Caki2 (cell line): ENCODE results near the gene ADGRA1. TPM values are rescaled to one million over a fixed set of nuclear protein-coding genes. Genes with fewer than 3 reads are reported as not detected.
A peak's percentile ranks its signal among the peaks of the same experiment; 100 is the strongest.

ENCODE experiments used
- DNase-seq: peaks from one replicate; pipeline ENCODE4 v3.0.0-alpha.2; 2015; ENCODE audit warnings: low read depth
- in situ Hi-C: cut with HindIII; loops from 2 replicates; pipeline ENCODE4 v1.10.0; 2016; ENCODE audit warnings: low sequenced_read_pairs, low pct_unique_long_range_greater_than_20kb, mixed read lengths
- total RNA-seq: library from RNA; depleted of rRNA; stranded (reverse); fragments of >200 nt; shearing (Covaris generic); gene quantifications from 2 replicates; pipeline ENCODE4 v1.2.3, GENCODE V29; 2014; ENCODE audit warnings: low replicate concordance

ADGRA1 gene
- total RNA-seq, 1 experiment from 2014 or later, result not detected

DNA sequence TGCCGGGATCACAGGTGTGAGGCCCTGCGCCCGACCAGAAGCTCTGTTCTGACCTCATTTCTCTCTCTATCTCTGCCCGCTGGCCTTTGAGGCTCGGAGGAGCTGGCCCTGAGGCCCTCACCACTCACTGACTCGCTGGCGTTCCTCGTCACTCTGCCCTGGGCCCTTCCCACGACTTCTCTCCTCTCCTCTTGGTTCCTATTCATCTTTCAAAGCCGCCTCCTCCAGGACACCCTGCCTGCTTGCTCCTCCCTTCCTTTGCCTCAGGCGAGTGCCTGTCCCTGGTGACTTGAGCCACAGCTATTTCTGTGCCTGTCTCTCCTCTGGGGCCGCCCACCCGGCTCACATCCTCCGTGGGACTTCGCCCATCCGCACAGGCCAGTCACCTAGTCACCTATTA, 17.3 kb upstream of the ADGRA1 start:
- no peak for DNase-seq
- in situ Hi-C loops, result no loop called here

DNA sequence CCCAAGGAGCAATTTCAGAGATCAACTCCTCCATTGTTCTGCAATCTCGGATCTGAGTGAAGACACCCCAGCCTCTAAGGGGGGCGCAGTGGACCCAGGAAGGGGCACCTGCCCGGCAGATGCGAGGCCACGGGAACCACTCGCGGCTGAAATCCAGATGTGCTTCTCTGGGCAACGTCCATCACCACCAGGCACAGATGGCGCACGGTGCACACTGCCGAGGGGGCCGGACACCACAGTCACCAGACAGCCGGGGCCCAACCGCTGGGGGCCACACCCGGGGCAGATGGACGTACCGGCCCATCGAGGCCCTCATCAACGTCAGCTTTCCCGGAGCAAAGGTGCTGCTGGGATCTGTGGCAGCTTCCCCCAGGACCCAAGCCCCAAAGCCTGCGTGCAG, 16.9 kb upstream of the ADGRA1 start:
- DNase-seq, result no peak
- in situ Hi-C loops, result no loop called here

DNA sequence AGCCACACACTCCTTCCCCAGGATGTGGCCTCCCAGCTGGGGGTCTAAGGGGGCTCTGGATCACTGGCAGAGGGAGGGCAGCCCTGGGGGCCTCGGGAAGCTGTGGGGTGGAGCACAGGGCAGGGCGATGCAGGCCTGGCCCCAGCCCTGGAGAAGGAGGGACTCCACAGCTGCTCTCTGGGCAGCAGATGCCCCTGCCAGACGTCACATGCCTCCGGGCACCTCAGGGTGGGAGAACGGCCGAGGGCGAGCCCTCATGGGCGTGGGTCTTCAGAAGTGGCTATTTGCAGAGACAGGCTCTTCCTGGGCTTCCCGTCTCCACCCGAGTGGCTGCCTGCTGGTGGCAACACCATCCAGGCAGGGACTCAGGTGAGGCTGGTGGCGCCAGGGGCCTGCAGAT, 16.0 kb upstream of the ADGRA1 start:
- in situ Hi-C loops, result no loop called here
- no peak for DNase-seq

DNA sequence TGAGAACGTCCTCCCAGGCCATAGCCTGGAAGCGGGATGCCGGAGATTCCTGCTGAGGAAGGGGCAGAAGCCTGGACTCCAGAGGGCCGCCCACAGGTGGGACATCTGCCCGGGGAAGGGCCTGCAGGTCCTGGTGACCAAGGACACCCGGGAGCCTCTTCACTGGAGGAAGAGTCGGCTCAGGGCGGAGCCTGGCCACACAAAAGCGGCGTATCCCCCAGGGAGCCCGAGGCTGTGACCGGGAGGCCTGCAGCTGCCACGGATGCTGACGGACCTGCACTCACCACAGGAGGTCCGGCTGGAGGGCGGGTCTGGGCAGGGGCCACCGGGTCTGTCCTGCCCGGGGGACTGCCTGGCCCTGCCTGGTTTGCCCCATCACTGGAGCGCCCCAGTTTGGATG, 15.5 kb upstream of the ADGRA1 start:
- DNase-seq, result no peak
- in situ Hi-C loops, result no loop called here

DNA sequence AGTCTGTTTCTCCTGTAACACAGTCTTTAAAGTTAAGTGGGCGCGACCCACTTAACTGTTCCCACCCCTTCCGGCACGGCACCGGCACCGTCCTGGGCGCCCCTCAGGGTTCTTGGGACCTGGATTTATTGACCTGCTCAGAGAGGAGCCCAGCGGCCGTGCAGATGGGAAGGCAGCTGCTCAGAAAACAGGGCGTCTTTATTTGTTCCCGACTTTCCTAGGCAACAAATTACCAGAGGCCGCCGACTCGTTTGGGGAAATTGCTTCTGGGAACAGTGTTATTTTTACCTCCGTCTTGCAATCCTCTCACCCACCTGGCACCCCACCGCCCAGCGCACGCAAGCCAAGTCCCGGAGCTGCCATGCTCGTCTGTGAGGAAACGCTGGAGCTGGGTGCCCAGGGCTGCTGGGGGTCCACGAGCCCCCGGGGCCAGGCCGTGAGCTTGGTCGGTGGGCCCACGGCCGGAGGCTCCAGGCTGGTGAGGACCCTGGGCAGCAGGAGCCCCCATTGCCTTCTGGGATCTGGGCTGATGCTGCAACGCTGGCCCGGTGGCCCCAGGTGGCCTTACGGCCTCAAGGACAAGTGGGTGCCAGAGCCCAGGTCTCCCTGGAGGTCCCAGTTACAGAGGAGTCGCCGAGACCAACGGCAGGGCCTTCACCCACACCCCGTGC, 14.9 kb upstream of the ADGRA1 start:
- no peak for DNase-seq
- in situ Hi-C loops, result no loop called here

DNA sequence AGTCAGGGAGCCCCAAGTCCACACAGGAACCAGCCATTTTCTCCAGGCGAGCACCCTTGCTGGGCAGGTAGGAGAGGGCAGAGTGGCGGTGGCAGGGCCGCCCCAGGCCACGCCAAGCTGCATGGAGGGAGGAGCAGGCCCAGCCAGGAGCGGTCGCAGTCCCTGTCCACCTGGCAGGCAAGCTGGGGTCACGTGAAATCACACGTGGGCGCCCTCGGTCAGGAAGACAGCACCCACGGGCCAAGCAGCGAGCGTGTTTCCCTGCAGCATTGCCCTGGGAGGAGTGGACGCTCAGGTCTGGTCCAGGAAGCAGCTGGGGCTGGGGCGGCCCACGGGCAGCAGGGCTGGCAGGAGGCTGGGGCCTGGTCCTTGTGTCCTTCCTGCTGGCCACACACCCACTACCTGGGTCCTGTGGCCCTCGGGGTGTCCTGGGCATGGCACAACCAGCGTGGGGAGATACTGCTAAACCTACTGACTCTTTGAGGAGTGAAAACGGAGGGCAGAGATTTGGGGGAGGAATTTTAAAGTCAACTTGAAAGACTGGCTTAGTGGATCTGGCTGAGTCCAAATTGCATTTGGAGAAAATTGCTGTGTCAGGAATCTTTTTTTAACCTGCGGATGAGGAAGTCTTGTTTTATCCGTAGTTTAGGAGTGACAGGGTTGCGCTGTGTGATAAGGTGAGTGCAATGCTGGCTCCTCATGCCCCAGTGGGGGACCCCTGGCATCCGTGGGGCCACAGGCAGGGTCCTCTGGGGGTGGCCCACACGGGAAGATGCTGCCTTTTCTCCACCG, 12.2 kb upstream of the ADGRA1 start:
- no peak for DNase-seq

DNA sequence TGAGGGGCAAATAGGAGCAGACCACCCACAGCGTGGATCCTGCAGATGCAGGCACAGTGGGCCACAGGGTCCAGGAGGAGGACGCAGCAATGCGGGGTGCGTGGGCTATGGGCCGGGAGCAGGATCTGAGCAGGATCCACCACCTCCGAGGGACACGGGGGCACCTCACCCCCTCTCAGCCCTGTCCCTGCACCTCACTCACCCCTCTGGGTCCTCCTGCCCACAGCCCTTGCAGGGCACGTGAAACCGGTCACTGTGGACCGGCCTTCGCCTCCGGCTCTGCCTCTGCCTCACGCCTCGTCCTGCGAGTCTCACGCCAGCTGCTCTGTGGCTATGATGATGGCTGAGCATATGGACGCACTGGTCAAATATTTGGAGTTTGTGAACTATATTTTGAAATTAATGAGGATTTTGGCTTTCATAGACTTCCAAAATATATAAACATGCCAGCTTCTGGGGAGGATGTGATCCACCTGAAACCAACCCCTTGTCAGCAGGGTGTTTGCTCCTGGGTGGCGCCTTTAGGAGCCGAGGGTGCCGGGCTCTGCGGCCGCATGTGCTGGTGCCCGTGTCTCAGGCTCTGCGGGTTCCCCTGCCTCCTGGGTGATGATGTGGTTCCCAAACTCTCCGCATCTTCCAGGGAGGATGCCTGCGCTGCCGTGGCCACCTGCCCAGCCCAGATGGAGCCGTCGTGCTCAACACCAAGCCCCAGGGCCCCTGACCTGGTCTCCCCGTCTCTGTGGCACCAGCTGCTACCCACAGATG, 11.3 kb upstream of the ADGRA1 start:
- in situ Hi-C loops, result no loop called here
- DNase-seq, result no peak

More for the DNA sequence above, 12.2 kb upstream of the ADGRA1 start:
- in situ Hi-C loops, result no loop called here

DNA sequence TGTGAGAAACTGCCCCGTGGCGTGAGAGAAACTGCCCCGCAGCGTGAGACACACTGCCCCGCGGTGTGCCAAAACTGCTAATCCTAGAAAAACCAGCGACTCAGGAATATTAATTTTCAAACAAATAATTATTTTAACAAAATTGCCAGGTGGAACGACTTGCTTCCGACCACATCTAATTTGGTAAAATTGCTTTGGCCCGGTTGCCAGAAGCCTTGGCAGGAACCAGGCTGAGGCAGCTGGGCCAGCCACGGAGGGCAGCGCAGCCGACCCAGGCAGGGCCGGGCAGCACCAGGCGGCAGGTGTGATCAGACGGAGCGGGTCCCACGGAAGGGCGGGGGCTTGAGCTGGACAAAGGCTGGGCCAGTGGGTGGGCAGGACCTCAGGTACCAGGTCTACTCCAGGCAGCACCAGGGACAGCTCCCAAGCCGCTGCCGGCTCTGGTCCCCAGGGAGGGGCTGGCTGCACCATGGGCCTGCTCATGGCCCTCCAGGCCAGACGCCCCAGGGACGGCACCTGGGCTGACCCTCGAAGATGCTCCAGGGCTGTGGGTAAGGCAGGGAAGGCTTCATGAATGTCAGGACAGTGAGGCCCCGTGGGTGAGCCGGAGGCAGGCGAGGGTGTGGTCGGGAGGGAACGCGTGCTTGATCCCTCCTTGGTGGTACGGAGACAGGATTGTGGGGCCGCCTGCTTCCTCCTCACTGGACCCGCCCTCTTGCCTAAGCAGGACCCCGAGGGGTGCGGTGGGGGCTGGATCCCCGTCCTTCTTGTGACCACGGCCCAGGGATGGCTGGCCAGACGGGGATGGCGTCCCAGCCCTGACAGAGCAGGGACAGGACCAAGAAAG, 7.7 kb upstream of the ADGRA1 start:
- peak; percentile 27 for DNase-seq
- in situ Hi-C loops, result no loop called here

DNA sequence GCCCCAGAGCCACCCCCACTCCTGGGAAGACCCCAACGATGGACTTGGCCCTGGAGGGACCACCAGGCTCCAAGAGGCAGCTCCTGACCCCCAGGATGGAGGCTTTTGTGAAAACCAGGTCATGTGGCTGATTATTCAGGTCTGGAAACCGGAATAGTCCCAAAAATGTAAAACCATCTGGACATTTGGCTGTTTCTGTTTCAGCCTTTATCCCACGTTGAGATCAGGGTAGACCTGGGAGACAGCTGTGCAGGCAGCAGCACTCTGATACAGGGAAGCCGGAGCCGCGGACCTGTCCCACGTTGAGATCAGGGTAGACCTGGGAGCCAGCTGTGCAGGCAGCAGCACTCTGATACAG, 7.1 kb upstream of the ADGRA1 start:
- in situ Hi-C loops, result no loop called here
- DNase-seq, result no peak

DNA sequence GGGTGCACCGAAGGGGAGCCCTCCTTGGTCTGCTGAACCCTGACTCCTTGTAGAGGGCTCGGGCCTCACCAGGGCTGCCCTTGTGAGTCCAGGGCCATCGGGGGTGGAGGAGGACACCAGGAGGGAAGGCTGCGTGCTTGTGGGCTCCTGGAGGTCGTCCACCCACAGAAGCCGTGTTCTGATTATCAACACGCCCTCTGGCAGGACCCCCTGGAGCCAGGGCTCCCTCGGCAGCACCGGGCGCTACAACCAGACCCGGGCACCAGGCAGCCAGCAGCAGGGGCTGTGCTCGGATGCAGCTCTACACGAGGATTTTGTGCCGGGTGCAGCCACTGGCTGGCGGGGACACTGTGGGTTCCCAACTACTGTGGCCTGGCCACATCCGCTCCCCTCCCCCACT, 6.1 kb upstream of the ADGRA1 start:
- DNase-seq, result no peak
- in situ Hi-C loops, result no loop called here

DNA sequence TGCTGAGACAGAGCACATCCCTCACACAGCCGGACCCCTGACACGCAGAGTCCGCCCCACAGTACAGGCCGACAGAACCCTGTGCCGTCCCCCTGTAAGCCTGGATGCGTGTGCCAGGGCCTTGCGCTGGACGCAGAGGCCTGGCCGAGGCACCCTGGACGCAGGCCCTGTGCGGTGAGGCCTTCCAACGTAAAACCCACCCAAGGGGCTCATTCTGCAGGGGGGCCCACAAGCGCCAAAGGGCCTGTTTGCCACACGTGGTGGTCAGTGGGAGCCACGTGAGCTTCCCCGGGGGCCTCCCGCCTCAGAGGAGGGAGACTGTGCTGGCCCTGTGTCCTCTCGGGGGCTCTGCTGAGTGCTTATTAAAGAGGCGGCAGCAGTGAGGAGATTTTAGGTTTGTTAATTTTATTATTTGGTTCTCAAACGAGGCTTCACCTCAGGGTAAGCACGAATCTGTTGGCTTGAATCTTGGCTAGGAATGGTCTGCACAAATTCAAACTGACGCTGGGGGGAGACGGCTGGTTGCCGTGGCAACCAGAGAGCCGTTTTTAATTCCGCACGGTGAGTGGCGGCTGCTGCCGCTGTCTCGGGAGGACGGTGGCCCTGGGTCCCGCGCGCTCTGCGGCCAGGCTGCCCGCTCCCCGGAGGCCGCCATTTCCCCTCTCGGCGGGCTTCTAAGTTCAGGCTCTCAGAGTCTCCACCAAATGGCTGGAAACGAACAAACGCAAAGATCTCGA, 4.9 kb upstream of the ADGRA1 start:
- in situ Hi-C loops, result no loop called here
- DNase-seq, result no peak

DNA sequence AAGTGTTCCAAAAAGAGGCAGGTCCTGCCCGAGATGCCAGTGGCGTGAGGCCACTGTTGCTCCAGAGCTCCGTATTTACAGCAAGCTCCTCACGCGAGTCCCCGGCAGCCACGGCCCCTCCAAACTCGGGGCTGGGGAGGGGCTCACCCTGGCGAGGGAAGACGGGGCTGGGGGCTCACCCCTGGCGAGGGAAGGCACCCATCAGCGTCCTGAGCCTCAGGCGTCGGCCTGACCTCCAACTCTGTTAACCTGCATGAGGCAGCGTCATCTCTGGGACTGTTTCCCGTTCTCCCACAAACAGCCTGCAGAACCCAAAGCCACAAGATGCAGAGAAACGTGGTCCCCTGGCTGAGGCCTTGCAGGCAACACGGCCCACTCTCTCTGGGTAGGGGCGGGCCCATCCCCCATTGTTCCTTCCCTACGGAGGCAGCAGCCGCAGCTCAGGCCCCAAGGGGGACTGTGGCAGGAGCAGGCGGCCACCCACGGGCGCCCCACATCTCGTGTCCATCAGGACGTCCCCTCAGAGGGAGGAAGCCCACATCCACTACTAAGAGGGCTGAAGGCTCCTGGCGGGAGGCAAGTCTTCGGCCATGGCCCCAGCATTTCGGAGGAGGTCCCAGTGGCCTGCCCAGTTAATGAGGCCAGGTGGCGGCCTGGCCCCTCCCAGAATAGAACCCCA, 4.2 kb upstream of the ADGRA1 start:
- no peak for DNase-seq
- in situ Hi-C loops, result no loop called here

DNA sequence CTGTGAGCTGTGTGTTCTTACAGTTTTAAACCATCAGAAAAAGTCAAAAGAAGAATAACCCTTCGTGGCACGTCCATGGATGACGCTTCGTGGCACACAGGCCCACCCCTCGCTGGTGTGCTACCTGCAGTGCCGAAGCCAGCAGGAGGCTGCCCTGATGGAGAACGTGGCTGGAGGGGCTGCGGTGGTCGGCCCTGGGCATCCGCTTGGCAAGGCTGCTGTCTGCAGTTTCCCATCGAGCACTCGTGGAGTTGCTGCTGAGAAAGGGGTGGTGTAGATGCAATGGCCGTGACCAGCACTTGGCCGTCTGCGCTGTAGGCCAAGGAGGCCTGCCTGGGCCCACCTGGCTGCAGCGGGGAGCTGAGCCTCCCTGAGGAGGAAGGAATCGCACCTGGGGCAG, 3.2 kb upstream of the ADGRA1 start:
- DNase-seq, result no peak
- in situ Hi-C loops, result no loop called here

DNA sequence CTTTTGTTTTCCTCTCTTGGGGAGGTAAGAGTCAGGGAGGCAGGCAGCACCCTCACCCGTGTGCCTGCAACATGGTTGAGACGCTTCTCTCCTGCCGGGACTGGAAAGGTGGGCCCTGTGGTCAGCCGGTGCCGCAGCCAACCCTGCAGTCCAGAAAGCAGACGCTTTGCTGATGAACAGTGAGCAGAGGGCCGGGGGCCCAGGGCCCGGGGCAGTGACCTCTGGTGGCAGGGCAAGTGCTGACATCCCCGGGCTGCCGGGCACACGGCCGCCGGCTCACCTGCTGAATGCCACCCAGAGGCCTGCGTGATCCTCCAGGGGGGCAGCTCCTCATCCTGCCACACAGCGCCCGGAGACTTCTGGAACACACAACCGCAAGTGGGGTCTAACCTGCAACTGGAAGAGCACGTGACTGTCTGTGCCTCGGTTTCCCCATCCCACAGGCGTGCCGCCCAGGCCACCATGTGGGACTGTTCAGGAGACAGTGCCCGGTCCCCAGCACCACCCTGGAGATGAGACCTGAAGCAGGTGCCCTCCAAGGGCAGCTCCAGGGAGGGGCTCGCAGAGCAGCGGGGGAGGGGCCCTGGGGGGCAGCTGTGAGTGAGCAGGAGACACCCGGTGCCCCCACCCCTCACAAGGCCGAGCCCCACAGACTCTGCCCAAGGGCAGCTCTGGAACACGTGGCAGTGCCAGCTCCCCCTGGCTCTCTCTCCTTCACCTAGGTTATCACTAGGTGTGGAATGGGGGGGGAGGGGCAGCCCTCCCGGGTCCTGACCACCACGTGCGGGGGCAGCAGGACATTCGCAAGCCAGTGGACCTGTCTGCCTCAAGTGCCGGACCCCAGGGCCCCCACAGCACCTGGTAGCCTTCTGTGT, 2.2 kb upstream of the ADGRA1 start:
- no peak for DNase-seq
- in situ Hi-C loops, result no loop called here

DNA sequence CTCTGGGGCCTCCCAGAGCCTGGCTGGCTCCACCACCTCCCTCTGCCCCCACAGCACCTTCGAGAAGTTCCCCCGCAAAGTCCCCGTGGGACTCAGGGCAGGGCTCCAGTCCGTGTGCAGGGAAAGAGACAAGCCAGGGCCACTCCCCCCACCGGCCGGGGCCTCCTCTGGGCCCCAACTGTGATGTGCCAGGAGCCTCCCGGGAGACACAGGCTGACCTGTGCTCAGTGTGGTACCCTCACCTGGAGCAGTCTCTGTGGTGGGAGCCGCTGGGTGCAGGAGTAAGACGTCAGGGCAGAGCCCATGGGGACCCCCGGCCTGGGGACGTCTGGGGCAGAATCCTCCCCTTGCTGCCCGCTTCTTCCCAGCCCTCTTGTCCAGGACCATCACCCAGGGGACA, 1.5 kb upstream of the ADGRA1 start:
- no peak for DNase-seq

DNA sequence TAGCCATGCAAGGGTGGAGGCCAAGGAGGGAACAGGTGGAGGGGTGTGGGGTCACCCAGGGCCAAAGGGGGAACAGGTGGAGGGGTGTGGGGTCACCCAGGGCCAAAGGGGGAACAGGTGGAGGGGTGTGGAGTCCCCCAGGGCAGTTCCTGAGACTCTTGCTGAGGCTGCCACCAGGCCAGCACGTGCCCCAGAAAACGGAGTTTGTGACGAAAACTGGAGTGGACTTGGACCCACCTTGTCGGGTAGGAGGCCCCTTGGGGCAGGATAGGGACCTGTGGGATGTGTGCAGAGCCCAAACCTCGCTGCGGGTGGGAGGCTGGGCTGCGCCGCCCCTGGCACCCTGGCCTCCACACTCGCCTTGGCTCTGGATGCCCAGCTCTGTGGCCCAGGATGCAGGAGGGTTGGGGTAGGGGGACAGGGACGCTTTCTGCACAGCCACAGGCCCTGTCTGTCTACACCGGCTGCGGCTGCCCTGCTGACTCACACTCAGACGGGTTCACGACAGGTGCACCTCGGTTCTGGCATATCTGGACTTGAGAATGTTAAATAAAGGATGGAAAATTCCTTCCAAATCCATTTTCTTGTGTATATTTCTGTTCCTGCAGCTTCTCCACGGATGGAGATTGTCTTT, 562 bp upstream of the ADGRA1 start:
- in situ Hi-C loops, result no loop called here
- no peak for DNase-seq

More for the DNA sequence above, 1.5 kb upstream of the ADGRA1 start:
- in situ Hi-C loops, result no loop called here
